Fibroblast of pulmonary artery (primary cell): ENCODE results near the gene PEX14.
A peak's percentile ranks its signal among the peaks of the same experiment; 100 is the strongest.

ENCODE experiments used
- DNase-seq: peaks from one replicate; pipeline ENCODE4 v3.0.0-alpha.2; 2010; ENCODE audit warnings: low read depth
- H3K4me3 ChIP-seq: replicated peaks from 2 replicates; pipeline ENCODE4 v1.5.1; 2011; ENCODE audit warnings: low read depth, mild to moderate bottlenecking, control low read depth, low read length, moderate library complexity
- CTCF ChIP-seq: IDR thresholded peaks from 2 replicates; pipeline ENCODE4 v1.5.1; 2011; ENCODE audit warnings: mild to moderate bottlenecking, control low read depth, low read length, inconsistent platforms; ENCODE audit errors: missing control alignments

The PEX14 gene

GRCh38 chr1:10528066-10529014 is 53.6 kb downstream of the PEX14 start:
- H3K4me3 ChIP-seq: no peak overlapping the region
- no peak for TF ChIP-seq CTCF
- DNase-seq: peak; percentile 83

GRCh38 chr1:10529091-10529490 is 54.3 kb downstream of the PEX14 start:
- no peak for DNase-seq
- no peak for TF ChIP-seq CTCF
- no peak overlapping the region for H3K4me3 ChIP-seq

GRCh38 chr1:10529765-10530164 is 55.0 kb downstream of the PEX14 start:
- no peak for DNase-seq
- TF ChIP-seq CTCF: no peak
- H3K4me3 ChIP-seq: no peak overlapping the region

- peak; percentile 65 for DNase-seq
- H3K4me3 ChIP-seq: peak overlapping the region; percentile 9
- peak; percentile 80 for TF ChIP-seq CTCF
Measured at GRCh38 chr1:10530281-10530740, 55.6 kb downstream of the PEX14 start.

GRCh38 chr1:10530756-10531495 is 56.2 kb downstream of the PEX14 start:
- H3K4me3 ChIP-seq: peak overlapping the region; percentile 9
- peak; percentile 58 for DNase-seq
- TF ChIP-seq CTCF: no peak

- H3K4me3 ChIP-seq: no peak overlapping the region
- TF ChIP-seq CTCF: no peak
- DNase-seq: no peak
Measured at GRCh38 chr1:10532362-10532761, 57.6 kb downstream of the PEX14 start.
